Measurements from ENCODE around the gene PVALB.
A peak's percentile ranks its signal among the peaks of the same experiment; 100 is the strongest.

PVALB gene

DNA sequence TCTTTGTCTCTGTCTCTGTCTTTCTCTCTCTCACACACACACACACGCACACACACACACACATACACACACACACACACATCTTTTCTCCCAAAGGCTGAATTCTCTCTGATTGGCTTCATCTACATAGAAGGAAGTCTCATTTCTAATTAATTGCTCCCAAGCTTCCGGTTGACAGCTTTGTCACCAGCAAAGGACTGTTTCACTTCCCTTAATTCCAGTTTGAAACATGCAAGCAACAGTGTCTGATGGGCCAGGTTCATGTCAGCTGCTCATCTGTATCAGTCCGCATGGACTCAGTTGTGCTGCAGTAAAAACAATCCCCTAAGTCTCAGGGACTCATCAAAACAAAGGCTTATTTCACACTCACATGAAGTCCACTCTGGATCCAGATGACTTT is 16.2 kb upstream of the PVALB start:
- H3K27me3 ChIP-seq (replicated peaks in 2 of 5; ENCODE audit: control insufficient read depth in 4 of 5, insufficient read depth in 5 of 5, low read length in 4 of 5), result peaks cover 0 to 4% (median 2%) of the 10 kb centered on the region in 5 experiments
- no peaks in the 10 kb centered on the region for H3K4me1 ChIP-seq (ENCODE audit: control extremely low read depth in 1 of 4, control insufficient read depth in 4 of 4, insufficient read depth in 4 of 4, low read length in 3 of 4)
- DNase-seq, result peak in 2 of 3 donors; percentile 41 to 49
- WGBS (ENCODE audit: insufficient coverage), result 59% methylated on average over 3 of the region's 3 CpGs
- no peaks in the 10 kb centered on the region for H3K36me3 ChIP-seq (ENCODE audit: control insufficient read depth in 4 of 4, insufficient read depth in 4 of 4, low read length in 3 of 4)
- H3K27ac ChIP-seq (ENCODE audit: insufficient read depth in 1 of 2, low read depth in 1 of 2, low read length in 2 of 2, poor library complexity in 1 of 2, severe bottlenecking in 2 of 2), result no peak overlapping the region
- peaks cover 0 to 7% (median 2%) of the 10 kb centered on the region in 5 experiments for H3K9me3 ChIP-seq (ENCODE audit: control extremely low read depth in 1 of 5, control insufficient read depth in 4 of 5, insufficient read depth in 2 of 5, low read depth in 1 of 5, low read length in 4 of 5)
- ChIA-PET CTCF (no interaction called here), POLR2A (no interaction called here)
- no peak overlapping the region for H3K4me3 ChIP-seq (ENCODE audit: control insufficient read depth in 1 of 7, extremely low read depth in 1 of 7, insufficient read depth in 4 of 7, low read depth in 2 of 7, low read length in 6 of 7)

DNA sequence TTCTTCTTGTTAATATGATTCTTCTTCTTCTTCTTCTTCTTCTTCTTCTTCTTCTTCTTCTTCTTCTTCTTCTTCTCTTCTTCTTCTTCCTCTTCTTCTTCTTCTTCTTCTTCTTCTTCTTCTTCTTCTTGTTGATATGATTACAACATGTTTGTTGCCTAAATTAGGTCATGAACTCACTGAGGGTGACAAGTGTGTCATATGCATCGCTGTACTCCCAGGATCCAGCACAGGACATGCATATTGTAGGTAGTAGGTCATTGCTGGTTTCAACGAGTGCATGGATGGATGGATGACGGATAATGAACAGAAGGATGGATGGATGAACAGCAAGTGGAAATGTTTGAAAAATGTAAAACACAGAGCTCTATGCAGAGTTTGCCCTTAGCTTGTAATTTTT is 14.9 kb upstream of the PVALB start:
- WGBS (ENCODE audit: insufficient coverage), result 100% methylated on average over 3 of the region's 3 CpGs
- H3K36me3 ChIP-seq (ENCODE audit: control insufficient read depth in 4 of 4, insufficient read depth in 4 of 4, low read length in 3 of 4), result no peaks in the 10 kb centered on the region
- no peak overlapping the region for H3K4me3 ChIP-seq (ENCODE audit: control insufficient read depth in 1 of 7, extremely low read depth in 1 of 7, insufficient read depth in 4 of 7, low read depth in 2 of 7, low read length in 6 of 7)
- DNase-seq, result no peak
- no peaks in the 10 kb centered on the region for H3K4me1 ChIP-seq (ENCODE audit: control extremely low read depth in 1 of 4, control insufficient read depth in 4 of 4, insufficient read depth in 4 of 4, low read length in 3 of 4)
- H3K27me3 ChIP-seq (replicated peaks in 2 of 5; ENCODE audit: control insufficient read depth in 4 of 5, insufficient read depth in 5 of 5, low read length in 4 of 5), result peaks cover 0 to 4% (median 1%) of the 10 kb centered on the region in 5 experiments
- H3K9me3 ChIP-seq (ENCODE audit: control extremely low read depth in 1 of 5, control insufficient read depth in 4 of 5, insufficient read depth in 2 of 5, low read depth in 1 of 5, low read length in 4 of 5), result peaks cover 0 to 4% (median 0%) of the 10 kb centered on the region in 5 experiments
- CTCF ChIA-PET, result no interaction called here
- H3K27ac ChIP-seq (ENCODE audit: insufficient read depth in 1 of 2, low read depth in 1 of 2, low read length in 2 of 2, poor library complexity in 1 of 2, severe bottlenecking in 2 of 2), result no peak overlapping the region
- POLR2A ChIA-PET, result interaction anchor here (0.7 kb wide), 1 partner anchor 32 kb away, joined by 3 read pairs; no protein-coding TSS in a partner anchor

DNA sequence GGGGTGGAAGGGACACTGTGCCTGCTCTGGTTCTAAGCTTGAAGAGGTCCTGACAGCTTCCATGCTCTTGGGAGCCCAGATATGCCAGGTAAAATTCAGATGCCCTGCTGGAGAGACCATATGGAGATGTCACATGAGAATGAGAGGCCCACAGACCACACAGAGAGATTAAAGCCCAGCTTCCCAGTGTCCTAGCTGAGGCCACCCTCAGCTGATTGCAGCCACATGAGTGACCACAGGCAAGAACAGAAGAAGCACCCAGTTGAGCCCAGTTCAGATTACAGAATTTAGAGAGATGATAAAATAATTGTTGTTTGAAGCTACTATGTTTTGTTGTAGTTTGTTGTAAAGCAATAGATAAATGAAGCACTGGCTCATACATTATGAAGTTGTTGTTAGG is 14.4 kb upstream of the PVALB start:
- DNase-seq, result no peak
- ChIA-PET POLR2A (no interaction called here), CTCF (no interaction called here)
- peaks cover 0 to 4% (median 0%) of the 10 kb centered on the region in 5 experiments for H3K27me3 ChIP-seq (replicated peaks in 2 of 5; ENCODE audit: control insufficient read depth in 4 of 5, insufficient read depth in 5 of 5, low read length in 4 of 5)
- H3K36me3 ChIP-seq (ENCODE audit: control insufficient read depth in 4 of 4, insufficient read depth in 4 of 4, low read length in 3 of 4), result no peaks in the 10 kb centered on the region
- H3K27ac ChIP-seq (ENCODE audit: insufficient read depth in 1 of 2, low read depth in 1 of 2, low read length in 2 of 2, poor library complexity in 1 of 2, severe bottlenecking in 2 of 2), result no peak overlapping the region
- no peak overlapping the region for H3K4me3 ChIP-seq (ENCODE audit: control insufficient read depth in 1 of 7, extremely low read depth in 1 of 7, insufficient read depth in 4 of 7, low read depth in 2 of 7, low read length in 6 of 7)
- no peaks in the 10 kb centered on the region for H3K4me1 ChIP-seq (ENCODE audit: control extremely low read depth in 1 of 4, control insufficient read depth in 4 of 4, insufficient read depth in 4 of 4, low read length in 3 of 4)
- H3K9me3 ChIP-seq (ENCODE audit: control extremely low read depth in 1 of 5, control insufficient read depth in 4 of 5, insufficient read depth in 2 of 5, low read depth in 1 of 5, low read length in 4 of 5), result peaks cover 0 to 4% (median 0%) of the 10 kb centered on the region in 5 experiments

DNA sequence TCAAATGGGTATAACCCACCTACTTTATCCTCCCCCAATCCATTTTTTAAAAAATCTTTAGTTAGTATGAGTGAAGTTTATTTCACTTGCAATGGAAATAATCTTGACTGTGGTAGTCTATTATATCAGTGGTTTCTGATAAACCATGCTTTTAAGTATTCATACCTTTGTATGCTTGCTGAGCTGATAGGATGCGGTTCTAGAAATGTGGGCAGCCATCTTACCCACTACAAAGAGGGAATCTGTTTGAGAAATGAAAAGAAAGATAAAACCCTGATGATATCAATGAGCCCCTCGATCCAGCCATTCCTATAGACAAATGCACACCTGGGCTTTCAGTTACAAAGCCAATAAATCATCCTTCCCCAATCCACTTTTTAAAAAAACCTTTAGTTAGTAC is 13.8 kb upstream of the PVALB start:
- POLR2A ChIA-PET, result no interaction called here
- Histone ChIP-seq H3K4me3 (ENCODE audit: control insufficient read depth in 1 of 7, extremely low read depth in 1 of 7, insufficient read depth in 4 of 7, low read depth in 2 of 7, low read length in 6 of 7) (no peak overlapping the region), H3K36me3 (ENCODE audit: control insufficient read depth in 4 of 4, insufficient read depth in 4 of 4, low read length in 3 of 4) (no peaks in the 10 kb centered on the region), H3K27me3 (replicated peaks in 2 of 5; ENCODE audit: control insufficient read depth in 4 of 5, insufficient read depth in 5 of 5, low read length in 4 of 5) (peaks cover 0 to 4% (median 0%) of the 10 kb centered on the region in 5 experiments), H3K27ac (ENCODE audit: insufficient read depth in 1 of 2, low read depth in 1 of 2, low read length in 2 of 2, poor library complexity in 1 of 2, severe bottlenecking in 2 of 2) (no peak overlapping the region), H3K4me1 (ENCODE audit: control extremely low read depth in 1 of 4, control insufficient read depth in 4 of 4, insufficient read depth in 4 of 4, low read length in 3 of 4) (no peaks in the 10 kb centered on the region), H3K9me3 (ENCODE audit: control extremely low read depth in 1 of 5, control insufficient read depth in 4 of 5, insufficient read depth in 2 of 5, low read depth in 1 of 5, low read length in 4 of 5) (peaks cover 0 to 4% (median 0%) of the 10 kb centered on the region in 5 experiments)
- CTCF ChIA-PET, result no interaction called here
- DNase-seq, result no peak
- no CpG with 5 or more reads among the region's 2 CpGs for WGBS (ENCODE audit: insufficient coverage)

DNA sequence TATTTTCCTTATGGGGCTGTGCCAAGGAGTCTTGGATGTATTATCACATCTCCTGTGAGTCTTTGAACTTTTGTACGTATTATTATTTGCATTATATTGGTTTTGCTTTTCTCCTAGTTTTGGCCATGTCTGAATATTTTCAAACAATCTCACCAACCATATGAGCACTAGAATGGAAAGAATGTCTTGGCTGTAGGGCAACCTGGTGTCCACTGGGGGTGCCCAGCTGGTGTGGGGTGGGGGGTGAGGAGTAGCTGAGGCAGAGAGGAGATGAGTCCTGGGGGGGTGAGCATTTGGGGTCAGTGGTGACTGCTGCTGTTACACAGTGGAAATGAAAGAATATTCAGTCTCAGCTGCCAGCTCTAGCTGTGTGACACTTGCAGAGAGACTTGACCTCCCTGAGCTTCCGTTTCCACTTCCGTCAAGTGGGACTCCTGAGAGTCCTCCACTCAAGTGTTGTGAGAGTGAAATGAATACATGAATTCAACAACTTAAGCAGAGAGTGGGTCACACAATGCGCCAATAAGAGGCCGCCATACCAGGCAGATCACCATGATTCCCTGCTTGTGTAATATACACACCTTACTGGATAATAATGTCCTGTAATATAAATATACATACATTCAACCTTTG is 12.7 kb upstream of the PVALB start:
- Histone ChIP-seq H3K4me3 (ENCODE audit: control insufficient read depth in 1 of 7, extremely low read depth in 1 of 7, insufficient read depth in 4 of 7, low read depth in 2 of 7, low read length in 6 of 7) (no peak overlapping the region), H3K9me3 (ENCODE audit: control extremely low read depth in 1 of 5, control insufficient read depth in 4 of 5, insufficient read depth in 2 of 5, low read depth in 1 of 5, low read length in 4 of 5) (peaks cover 0 to 4% (median 0%) of the 10 kb centered on the region in 5 experiments), H3K27ac (ENCODE audit: insufficient read depth in 1 of 2, low read depth in 1 of 2, low read length in 2 of 2, poor library complexity in 1 of 2, severe bottlenecking in 2 of 2) (no peak overlapping the region), H3K36me3 (ENCODE audit: control insufficient read depth in 4 of 4, insufficient read depth in 4 of 4, low read length in 3 of 4) (no peaks in the 10 kb centered on the region), H3K4me1 (ENCODE audit: control extremely low read depth in 1 of 4, control insufficient read depth in 4 of 4, insufficient read depth in 4 of 4, low read length in 3 of 4) (no peaks in the 10 kb centered on the region), H3K27me3 (replicated peaks in 2 of 5; ENCODE audit: control insufficient read depth in 4 of 5, insufficient read depth in 5 of 5, low read length in 4 of 5) (peaks cover 0 to 3% (median 0%) of the 10 kb centered on the region in 5 experiments)
- DNase-seq, result no peak
- CTCF ChIA-PET, result interaction anchor here (0.8 to 1.4 kb wide), 2 partner anchors 27 to 30 kb away, joined by 3 read pairs; no protein-coding TSS in a partner anchor
- 88% methylated on average over 2 of the region's 5 CpGs for WGBS (ENCODE audit: insufficient coverage)
- POLR2A ChIA-PET, result no interaction called here

DNA sequence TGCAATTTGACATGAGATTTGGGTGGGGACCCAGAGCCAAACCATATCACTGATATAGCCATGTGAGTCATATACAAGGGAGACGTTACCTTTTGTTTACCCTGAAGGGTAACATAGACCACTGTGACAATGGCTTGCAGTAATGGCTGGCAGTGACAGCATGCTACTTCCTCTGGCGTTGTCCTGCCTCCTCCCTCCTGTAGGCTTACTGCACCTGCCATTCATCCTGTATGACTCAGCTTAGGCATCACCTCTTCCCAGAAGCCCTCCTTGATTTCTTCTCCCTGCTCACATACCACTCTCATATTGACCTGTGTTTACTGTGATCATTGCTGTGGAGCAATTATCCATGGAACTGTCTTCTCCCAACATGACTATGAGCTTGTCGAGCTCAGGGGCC is 12.0 kb upstream of the PVALB start:
- CTCF ChIA-PET, result interaction anchor here (0.7 to 1.4 kb wide), 3 partner anchors 27 to 41 kb away, joined by 3 read pairs; no protein-coding TSS in a partner anchor
- Histone ChIP-seq H3K36me3 (ENCODE audit: control insufficient read depth in 4 of 4, insufficient read depth in 4 of 4, low read length in 3 of 4) (no peaks in the 10 kb centered on the region), H3K9me3 (ENCODE audit: control extremely low read depth in 1 of 5, control insufficient read depth in 4 of 5, insufficient read depth in 2 of 5, low read depth in 1 of 5, low read length in 4 of 5) (peaks cover 0 to 4% (median 0%) of the 10 kb centered on the region in 5 experiments), H3K4me1 (ENCODE audit: control extremely low read depth in 1 of 4, control insufficient read depth in 4 of 4, insufficient read depth in 4 of 4, low read length in 3 of 4) (no peaks in the 10 kb centered on the region), H3K4me3 (ENCODE audit: control insufficient read depth in 1 of 7, extremely low read depth in 1 of 7, insufficient read depth in 4 of 7, low read depth in 2 of 7, low read length in 6 of 7) (no peak overlapping the region), H3K27me3 (replicated peaks in 2 of 5; ENCODE audit: control insufficient read depth in 4 of 5, insufficient read depth in 5 of 5, low read length in 4 of 5) (peaks cover 0 to 2% (median 0%) of the 10 kb centered on the region in 5 experiments), H3K27ac (ENCODE audit: insufficient read depth in 1 of 2, low read depth in 1 of 2, low read length in 2 of 2, poor library complexity in 1 of 2, severe bottlenecking in 2 of 2) (no peak overlapping the region)
- DNase-seq, result peak in 2 of 3 donors; percentile 29 to 36
- 56% methylated on average over 2 of the region's 3 CpGs for WGBS (ENCODE audit: insufficient coverage)
- POLR2A ChIA-PET, result no interaction called here

DNA sequence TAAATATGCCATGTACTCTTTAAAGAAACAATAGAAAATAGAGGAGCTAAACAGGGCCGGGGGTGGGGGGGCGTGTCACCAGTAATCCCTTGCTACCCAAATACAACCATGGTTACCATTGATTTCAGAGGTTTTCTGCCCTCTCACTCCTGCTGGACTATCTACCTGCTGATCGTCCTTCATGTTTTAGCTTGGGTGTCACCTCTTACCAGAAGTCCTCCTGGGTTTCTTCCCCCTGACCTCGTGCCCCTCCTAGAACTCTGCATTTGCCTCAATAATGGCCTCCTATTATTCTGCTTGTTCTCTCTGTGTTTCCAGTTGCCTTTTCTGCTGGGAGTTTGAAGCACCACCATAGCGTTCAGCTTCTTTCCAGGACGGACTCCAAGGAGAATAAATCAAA is 9.4 kb upstream of the PVALB start:
- Histone ChIP-seq H3K27ac (ENCODE audit: insufficient read depth in 1 of 2, low read depth in 1 of 2, low read length in 2 of 2, poor library complexity in 1 of 2, severe bottlenecking in 2 of 2) (no peak overlapping the region), H3K27me3 (replicated peaks in 2 of 5; ENCODE audit: control insufficient read depth in 4 of 5, insufficient read depth in 5 of 5, low read length in 4 of 5) (peaks cover 0 to 4% (median 0%) of the 10 kb centered on the region in 5 experiments), H3K9me3 (ENCODE audit: control extremely low read depth in 1 of 5, control insufficient read depth in 4 of 5, insufficient read depth in 2 of 5, low read depth in 1 of 5, low read length in 4 of 5) (no peaks in the 10 kb centered on the region), H3K4me1 (ENCODE audit: control extremely low read depth in 1 of 4, control insufficient read depth in 4 of 4, insufficient read depth in 4 of 4, low read length in 3 of 4) (no peaks in the 10 kb centered on the region), H3K36me3 (ENCODE audit: control insufficient read depth in 4 of 4, insufficient read depth in 4 of 4, low read length in 3 of 4) (no peaks in the 10 kb centered on the region), H3K4me3 (ENCODE audit: control insufficient read depth in 1 of 7, extremely low read depth in 1 of 7, insufficient read depth in 4 of 7, low read depth in 2 of 7, low read length in 6 of 7) (no peak overlapping the region)
- 89% methylated on average over 4 of the region's 6 CpGs for WGBS (ENCODE audit: insufficient coverage)
- no peak for DNase-seq
- ChIA-PET CTCF (interaction anchor here (1.1 kb wide), 1 partner anchor 27 kb away, joined by 4 read pairs; no protein-coding TSS in a partner anchor), POLR2A (no interaction called here)

Measured in common myeloid progenitor, CD34-positive (primary cell).